A549 (cell line): ENCODE measurements around the gene HLA-A.

ENCODE experiments used
- BHLHE40 ChIP-seq: IDR thresholded peaks from 2 replicates; pipeline ENCODE4 v1.6.1; 2012; ENCODE audit warnings: low read depth, low read length, inconsistent platforms
- CHD2 ChIP-seq: fragments of 150-350 bp; IDR thresholded peaks from 2 replicates; pipeline ENCODE4 v1.6.1; 2014; ENCODE audit warnings: low read length; ENCODE audit not compliant: partially characterized antibody
- CTCF ChIP-seq: fragments of >200 bp; sonication (Bioruptor Twin); formaldehyde crosslinking; IDR thresholded peaks from 3 replicates; pipeline ENCODE4 v1.5.1; 2016
- FOSL2 ChIP-seq, 2 experiments: fragments of 450-650 bp in 1 of 2; fragments of >200 bp in 1 of 2; sonication (Bioruptor Twin) in 1 of 2; formaldehyde crosslinking; IDR thresholded peaks; 2 replicates each; pipeline versions ENCODE4 v1.5.0 to v1.6.1; 2016 to 2020; ENCODE audit warnings: mild to moderate bottlenecking in 1 of 2, moderate library complexity in 1 of 2
- KDM1A ChIP-seq: fragments of 200-600 bp; sonication (generic); IDR thresholded peaks from 2 replicates; pipeline ENCODE4 v1.6.1; 2016; ENCODE audit warnings: low read depth, mild to moderate bottlenecking
- RCOR1 ChIP-seq: fragments of 150-350 bp; IDR thresholded peaks from 2 replicates; pipeline ENCODE4 v1.6.1; 2014; ENCODE audit warnings: antibody characterized with exemption, low read length, low read depth
- REST ChIP-seq: fragments of 200-600 bp; sonication (generic); IDR thresholded peaks from 2 replicates; pipeline ENCODE4 v1.6.1; 2016; ENCODE audit warnings: antibody characterized with exemption, mild to moderate bottlenecking, moderate library complexity
- RFX5 ChIP-seq: fragments of 450-650 bp; IDR thresholded peaks from 2 replicates; pipeline ENCODE4 v1.7.1; 2014; ENCODE audit warnings: antibody characterized with exemption, mild to moderate bottlenecking, moderate library complexity
- SMC3 ChIP-seq: fragments of >200 bp; sonication (Bioruptor Twin); formaldehyde crosslinking; IDR thresholded peaks from 3 replicates; pipeline ENCODE4 v1.6.1; 2018; ENCODE audit warnings: inconsistent platforms
- USF2 ChIP-seq: fragments of 450-650 bp; IDR thresholded peaks from 2 replicates; pipeline ENCODE4 v1.6.1; 2014; ENCODE audit warnings: antibody characterized with exemption
- TF ChIP-seq, protein P1 (sequence below): IDR thresholded peaks from 2 replicates; pipeline ENCODE4 v1.6.1; 2012

DNA sequence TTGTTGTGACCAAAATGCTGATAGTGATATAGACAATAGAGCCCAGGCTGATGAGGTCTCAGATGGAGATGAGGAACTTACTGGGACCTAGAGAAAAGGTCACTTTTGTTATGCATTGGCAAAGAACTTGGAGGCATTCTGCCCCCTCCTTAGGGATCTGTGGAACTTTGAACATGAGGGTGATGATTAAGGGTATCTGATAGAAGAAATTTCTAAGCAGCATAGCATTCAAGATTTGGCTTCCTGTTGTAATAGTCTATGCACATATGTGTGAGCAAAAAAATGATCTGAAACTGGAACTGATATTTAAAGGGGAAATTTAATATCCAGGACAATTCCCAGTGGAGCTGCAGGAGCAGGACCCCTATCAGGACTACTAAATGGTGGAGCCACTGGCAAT is 17.1 kb downstream of the HLA-A start:
- TF ChIP-seq USF2 (no peak), KDM1A (no peak), BHLHE40 (no peak), SMC3 (no peak), CHD2 (no peak), REST (no peak), CTCF (no peak), RFX5 (no peak), RCOR1 (no peak), FOSL2 (IDR thresholded peaks at IDR 0.05) (no peak), FOSL2 (CRISPR knock-in tag; IDR thresholded peaks at IDR 0.05) (no peak)
- TF ChIP-seq, protein P1, sequence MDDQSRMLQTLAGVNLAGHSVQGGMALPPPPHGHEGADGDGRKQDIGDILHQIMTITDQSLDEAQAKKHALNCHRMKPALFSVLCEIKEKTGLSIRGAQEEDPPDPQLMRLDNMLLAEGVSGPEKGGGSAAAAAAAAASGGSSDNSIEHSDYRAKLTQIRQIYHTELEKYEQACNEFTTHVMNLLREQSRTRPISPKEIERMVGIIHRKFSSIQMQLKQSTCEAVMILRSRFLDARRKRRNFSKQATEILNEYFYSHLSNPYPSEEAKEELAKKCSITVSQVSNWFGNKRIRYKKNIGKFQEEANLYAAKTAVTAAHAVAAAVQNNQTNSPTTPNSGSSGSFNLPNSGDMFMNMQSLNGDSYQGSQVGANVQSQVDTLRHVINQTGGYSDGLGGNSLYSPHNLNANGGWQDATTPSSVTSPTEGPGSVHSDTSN, result no peak
